Measurements from ENCODE around the gene DNAH5.

Gene DNAH5

DNA sequence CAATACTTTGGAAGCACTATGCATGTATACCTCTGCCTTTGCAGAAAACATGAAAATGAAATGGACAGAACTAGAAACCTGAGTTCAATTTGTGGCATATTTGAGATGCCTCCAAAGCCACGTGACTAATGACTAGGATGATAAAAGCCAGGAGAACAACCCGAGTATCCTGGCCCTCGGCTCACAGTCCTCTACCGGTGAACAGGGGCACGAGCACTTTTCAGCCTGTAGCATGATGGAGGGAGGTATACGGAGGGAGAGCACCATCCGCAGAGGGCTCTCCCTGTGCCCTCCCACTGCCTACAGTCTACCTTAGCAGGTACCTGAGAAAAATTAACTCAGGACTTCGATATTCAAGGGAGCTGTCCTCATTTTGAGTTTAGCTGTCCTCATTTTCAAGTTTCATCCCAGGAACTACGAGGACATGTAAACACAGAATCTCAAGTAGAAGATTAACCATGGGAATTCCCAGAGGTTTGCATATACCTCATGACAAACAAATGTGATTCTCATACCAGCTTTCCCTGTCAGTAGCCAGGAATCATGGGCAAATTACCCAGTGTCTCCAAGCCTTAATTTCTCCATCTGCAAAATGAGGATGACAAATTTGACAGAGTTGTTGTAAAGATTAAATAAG, 249.3 kb downstream of the DNAH5 start:
- no peak for DNase-seq

GRCh38 chr5:13692172-13692571, 252.3 kb downstream of the DNAH5 start:
- no peak for DNase-seq

DNA sequence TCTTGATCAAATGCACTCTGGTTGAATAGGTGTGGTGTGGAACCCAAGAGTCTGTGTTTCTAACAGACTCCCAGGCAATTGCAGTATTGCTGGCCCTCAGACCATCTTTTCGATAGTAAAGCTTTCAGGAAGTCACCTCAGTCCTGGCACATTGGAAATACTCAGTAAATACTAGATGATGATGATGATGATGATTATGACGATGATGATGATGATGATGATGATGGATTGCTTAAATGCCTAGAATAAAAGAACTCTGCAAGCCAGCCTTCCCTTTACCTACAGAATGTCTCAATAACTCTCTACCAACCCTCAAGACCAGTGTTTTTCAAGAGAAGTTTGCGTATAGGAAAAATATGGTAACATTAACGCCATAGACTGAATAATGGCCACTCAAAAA, 268.0 kb downstream of the DNAH5 start:
- no peak for DNase-seq

DNA sequence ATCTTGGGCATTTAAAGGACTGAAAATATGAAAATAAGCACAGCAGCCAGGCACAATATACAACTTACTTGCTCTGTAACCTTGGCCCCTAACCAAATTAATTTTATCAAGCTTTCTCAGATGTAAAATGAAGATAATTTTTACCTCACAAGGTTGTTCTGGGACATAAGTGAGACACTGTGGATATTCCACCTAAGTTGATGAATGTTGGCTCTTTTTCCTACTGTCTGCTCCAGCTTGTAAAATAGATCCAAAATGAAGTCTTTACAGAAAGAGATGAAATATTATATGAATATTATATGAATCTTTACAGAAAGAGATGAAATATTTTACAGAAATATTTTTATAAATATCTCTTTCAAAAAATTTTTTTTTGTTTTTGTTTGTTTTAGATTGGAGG, 270.1 kb downstream of the DNAH5 start:
- DNase-seq, result no peak

- no peak for DNase-seq
Observed at GRCh38 chr5:13673511-13673910, 271.0 kb downstream of the DNAH5 start.

DNA sequence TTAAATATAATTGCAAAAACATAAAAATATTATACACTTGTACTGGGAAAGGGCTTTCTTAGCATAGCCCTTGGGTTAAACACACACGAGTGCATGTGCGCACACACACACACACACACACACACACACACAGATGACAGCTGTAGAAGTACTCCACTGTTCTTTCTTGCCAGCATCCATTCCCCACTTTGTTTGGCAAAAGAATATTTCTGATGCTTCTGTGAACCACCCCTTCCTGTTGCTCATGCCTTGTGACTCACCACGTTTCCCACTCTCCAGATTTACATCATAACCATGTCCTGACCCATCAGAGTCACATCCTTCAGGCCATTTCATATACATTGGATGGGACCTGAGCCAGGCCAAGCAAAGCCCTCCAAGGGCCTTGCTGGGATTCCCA, 280.1 kb downstream of the DNAH5 start:
- no peak for DNase-seq

DNA sequence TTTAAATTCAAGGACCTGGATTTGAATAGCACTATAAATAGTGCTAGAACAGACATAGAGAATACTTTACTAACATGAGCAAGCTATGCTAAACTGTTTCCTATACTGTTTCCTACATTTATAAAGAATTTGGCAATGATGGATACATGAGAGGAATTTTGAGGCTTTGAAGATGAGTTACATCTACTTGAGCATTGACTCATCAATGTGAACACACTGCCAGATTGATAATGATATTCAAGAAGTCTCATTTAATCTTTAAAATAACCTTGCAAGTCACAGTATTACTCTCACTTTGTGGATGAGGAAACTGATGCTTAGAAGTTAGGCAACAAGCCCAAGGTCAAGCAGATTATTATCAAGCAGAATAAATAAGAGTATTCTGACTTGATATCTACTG, 281.9 kb downstream of the DNAH5 start:
- DNase-seq, result no peak

GRCh38 chr5:13661272-13661671, 283.2 kb downstream of the DNAH5 start:
- DNase-seq, result no peak

DNA sequence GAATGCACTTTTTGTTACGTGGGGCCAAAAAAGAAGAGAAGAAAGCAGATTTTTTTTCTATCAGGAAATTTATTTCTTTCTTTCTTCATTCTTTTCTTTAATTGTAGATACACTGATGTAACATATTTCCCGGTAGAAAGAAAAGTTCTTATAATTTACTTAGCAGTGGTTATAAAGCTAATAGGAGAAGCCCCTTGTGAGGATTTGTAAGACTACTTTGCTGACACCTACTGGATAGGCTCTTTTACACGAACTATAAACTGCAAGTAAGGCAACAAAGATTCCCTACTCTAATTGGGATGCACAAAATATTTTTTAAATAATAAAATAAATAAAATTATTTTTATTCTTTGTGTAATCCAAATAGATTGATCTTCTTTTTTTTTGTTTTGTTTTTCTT, 284.4 kb downstream of the DNAH5 start:
- no peak for DNase-seq

- DNase-seq, result no peak
Observed at GRCh38 chr5:13659391-13659790, 285.1 kb downstream of the DNAH5 start.

DNA sequence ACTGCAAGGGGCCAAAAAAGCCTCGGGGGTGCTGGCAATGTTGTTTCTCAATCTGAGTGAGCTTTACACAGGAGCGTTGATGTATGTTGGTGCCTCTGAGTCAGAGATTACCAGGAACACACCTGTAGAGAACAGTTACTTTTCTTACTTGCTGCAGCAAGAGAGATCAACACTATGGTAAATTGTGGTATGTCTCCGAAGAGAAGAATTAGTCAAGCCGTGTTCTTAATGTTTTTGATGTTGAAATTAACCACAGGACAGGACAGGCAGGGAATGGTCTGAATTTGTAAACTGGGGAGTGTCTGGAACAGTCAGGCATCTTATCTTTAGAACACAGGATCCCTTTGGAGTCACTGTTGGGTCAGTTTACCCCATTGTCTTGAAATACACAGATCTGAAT, 285.7 kb downstream of the DNAH5 start:
- no peak for DNase-seq

- no peak for DNase-seq
Observed at GRCh38 chr5:13658152-13658551, 286.3 kb downstream of the DNAH5 start.

- no peak for DNase-seq
Observed at GRCh38 chr5:13653709-13654108, 290.8 kb downstream of the DNAH5 start.

DNA sequence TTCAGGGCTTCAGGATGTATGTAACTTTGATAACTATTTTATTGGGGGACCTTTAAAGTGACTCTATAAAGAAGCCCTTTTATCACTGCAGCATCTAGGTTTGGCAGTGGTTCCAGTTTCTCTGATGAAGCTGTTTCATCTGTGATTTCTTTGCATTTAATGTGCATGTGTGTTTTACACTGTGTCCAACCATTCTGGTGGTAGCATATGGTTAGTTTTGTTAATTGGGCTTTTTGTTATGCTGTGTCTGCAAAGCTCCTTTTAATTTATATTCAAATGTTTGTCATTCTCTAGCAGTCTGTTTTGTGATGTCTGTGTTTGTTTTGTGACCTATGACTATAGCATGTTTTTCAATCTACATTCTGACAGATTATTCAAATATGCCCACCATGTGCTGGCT, 294.8 kb downstream of the DNAH5 start:
- DNase-seq, result no peak

DNA sequence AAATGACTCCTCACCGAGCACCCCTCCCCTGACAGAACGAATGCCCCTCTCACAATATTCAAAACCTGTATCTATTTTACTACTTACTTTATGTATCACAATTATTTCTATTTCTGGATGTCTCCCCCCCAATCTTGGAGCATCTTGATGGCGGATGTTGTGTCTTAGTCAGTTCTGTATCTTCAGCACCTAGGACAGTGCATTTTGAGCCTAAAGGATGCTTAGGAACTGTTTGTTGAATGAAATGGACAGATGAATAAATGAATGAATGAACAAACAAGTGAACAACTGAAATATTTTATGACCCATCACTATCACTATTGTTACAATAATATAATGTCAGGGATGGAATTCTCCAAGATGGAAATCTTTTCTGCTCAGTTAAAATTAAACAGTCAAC, 295.7 kb downstream of the DNAH5 start:
- no peak for DNase-seq

GRCh38 chr5:13643734-13644133, 300.8 kb downstream of the DNAH5 start:
- DNase-seq, result no peak

DNA sequence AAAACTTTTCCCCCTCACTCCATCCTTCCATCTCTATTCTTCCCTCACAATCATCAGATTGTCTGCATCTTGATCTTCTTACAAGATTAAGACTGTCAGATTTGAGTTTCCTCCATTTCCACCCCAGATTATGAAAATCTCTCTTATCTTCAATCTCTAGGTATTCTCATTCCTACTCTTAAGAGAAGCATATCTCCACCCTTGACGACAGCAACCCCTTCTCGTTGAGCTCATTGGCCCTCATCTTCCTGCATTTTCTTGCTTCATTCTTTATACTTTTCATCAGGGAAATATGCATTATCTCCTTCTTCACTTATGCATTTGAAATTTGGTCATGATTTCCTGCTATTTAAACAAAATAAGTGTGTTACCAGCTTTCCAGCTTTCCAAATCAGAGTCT, 301.3 kb downstream of the DNAH5 start:
- no peak for DNase-seq
